ENCODE data around the gene LRRC10B. TPM values are rescaled to one million over a fixed set of nuclear protein-coding genes. Genes with fewer than 3 reads are reported as not detected.
A peak's percentile ranks its signal among the peaks of the same experiment; 100 is the strongest.

Gene LRRC10B
- total and polyA plus RNA-seq, 2 of the 8 experiments (the other 6 are each of a cell fraction or from before 2014, with no cell fraction given), result 0.47 to 0.71 TPM

DNA sequence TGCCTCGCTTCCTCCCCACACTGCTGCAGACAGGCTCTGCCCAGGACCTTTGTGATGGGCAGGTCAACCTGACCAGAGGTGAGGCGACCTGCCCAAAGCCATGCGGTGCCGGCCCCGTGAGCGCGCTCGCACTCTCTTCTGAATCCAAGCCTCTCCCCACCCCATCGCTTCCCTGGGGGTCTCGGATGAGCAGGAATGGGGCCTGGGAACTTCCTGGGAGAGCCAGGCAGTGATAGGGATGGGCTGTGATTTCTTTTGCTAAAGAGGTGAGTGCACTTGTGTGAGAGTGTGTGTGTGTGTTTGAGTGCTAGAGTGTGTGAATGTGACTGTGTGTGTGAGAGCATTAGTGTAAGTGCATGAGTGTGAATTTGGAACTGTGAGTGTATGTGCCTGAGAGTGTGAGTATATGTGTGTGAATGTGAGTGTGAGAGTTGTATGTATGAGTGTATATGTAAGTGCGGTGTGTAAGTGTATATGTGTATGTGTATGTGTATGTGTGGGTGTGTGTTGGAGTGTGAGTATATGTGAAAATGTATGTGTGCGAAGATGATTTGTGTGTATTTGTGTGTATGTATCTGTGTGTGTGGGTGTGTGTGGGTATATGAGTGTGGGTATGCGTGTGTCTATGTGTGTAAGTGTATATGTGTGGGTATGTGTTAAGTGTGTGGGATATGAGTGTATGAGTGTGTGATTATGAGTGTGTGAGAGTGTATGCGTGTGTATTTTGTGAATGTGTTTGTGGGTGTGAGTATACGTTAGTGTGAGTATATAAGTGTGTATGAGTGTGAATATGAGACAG is 11.7 kb upstream of the LRRC10B start:
- H3K27me3 ChIP-seq (replicated peaks in 1 of 4; ENCODE audit: control insufficient read depth in 3 of 4, extremely low read depth in 1 of 4, insufficient read depth in 3 of 4, low read length in 3 of 4), result peaks cover 0 to 8% (median 4%) of the 10 kb centered on the region in 4 experiments; a peak in 4 of 7 replicates
- H2BK5ac ChIP-seq (ENCODE audit: low read depth, low read length), result peak overlapping the region; percentile 13; the same call in 1 of the 2 replicates
- POLR2A ChIA-PET (ENCODE audit: partially characterized antibody), result no interaction called here
- no peak for TF ChIP-seq CHD1 (IDR thresholded peaks at IDR 0.05; ENCODE audit: low read depth, low read length)
- 0 out of 2 replicates have a peak overlapping the region, but pooled peaks have one; percentile 15 for H3K18ac ChIP-seq (ENCODE audit: extremely low read depth, low read length)
- CTCF ChIA-PET (ENCODE audit: partially characterized antibody), result interaction anchor here (1.1 to 57.8 kb wide), 2 partner anchors 21 to 50 kb away, joined by 4 to 2106 read pairs; partner anchors contain the start of gene LRRC10B
- no peak for FAIRE-seq
- no peaks in the 10 kb centered on the region for H3K79me2 ChIP-seq (ENCODE audit: control insufficient read depth in 1 of 2, insufficient read depth in 2 of 2, low read length in 2 of 2)
- no peaks in the 10 kb centered on the region for H3K36me3 ChIP-seq (ENCODE audit: control insufficient read depth in 2 of 4, insufficient read depth in 4 of 4, low read length in 3 of 4)
- peaks cover 0 to 9% of the 10 kb centered on the region in 2 experiments for H4K20me1 ChIP-seq (replicated peaks in 1 of 2; ENCODE audit: control insufficient read depth in 1 of 2, insufficient read depth in 2 of 2, low read length in 2 of 2)
- peak overlapping the region; percentile 91 for H2BK20ac ChIP-seq (ENCODE audit: low read length)
- H3K4me1 ChIP-seq (replicated peaks in 1 of 4; ENCODE audit: control insufficient read depth in 3 of 4, insufficient read depth in 4 of 4, low read length in 3 of 4), result peaks cover 0 to 9% (median 6%) of the 10 kb centered on the region in 4 experiments; a peak in 5 of 7 replicates
- H3K9me3 ChIP-seq (ENCODE audit: insufficient read depth in 2 of 2, low read depth in 1 of 2, low read length in 1 of 2), result no peaks in the 10 kb centered on the region
- H3K14ac ChIP-seq (ENCODE audit: insufficient read length), result no peak overlapping the region
- peak overlapping the region; percentile 45 for H4K91ac ChIP-seq (replicated peaks; ENCODE audit: insufficient read length, low read length)
- peak overlapping the region; percentile 60; the same call in 1 of the 2 replicates for H2BK12ac ChIP-seq (ENCODE audit: low read depth, low read length)
- peaks cover 12% of the 10 kb centered on the region; the same call in 1 of the 2 replicates for H3K23me2 ChIP-seq (ENCODE audit: low read depth, low read length)
- H4K8ac ChIP-seq (ENCODE audit: extremely low read depth, insufficient read depth, low read length), result no peak overlapping the region
- H3K4me2 ChIP-seq (ENCODE audit: insufficient read depth in 1 of 2, low read depth in 2 of 2, low read length in 2 of 2), result no peak overlapping the region
- H3K4ac ChIP-seq (replicated peaks; ENCODE audit: insufficient read length, low read depth, low read length), result peak overlapping the region; percentile 78
- no peak overlapping the region for H3K23ac ChIP-seq (ENCODE audit: insufficient read length)
- no peak overlapping the region for H2BK120ac ChIP-seq (replicated peaks; ENCODE audit: low read depth, low read length)
- H3K9ac ChIP-seq (replicated peaks in 1 of 4; ENCODE audit: extremely low read depth in 1 of 4, low read depth in 3 of 4, low read length in 3 of 4), result no peak overlapping the region
- 88 to 100% methylated on average over 5 to 13 of the region's 15 CpGs for WGBS, 2 experiments (ENCODE audit: extremely low coverage in 1 of 2, insufficient coverage in 1 of 2, insufficient read length in 1 of 2, insufficient replicate concordance in 2 of 2, low coverage in 1 of 2, low lambda C conversion rate in 2 of 2, missing lambda C conversion rate in 1 of 2)
- no peak for DNase-seq (ENCODE audit: low read depth in 1 of 2, low spot score in 2 of 2)
- H2AFZ ChIP-seq (ENCODE audit: low read length), result no peak overlapping the region
- no peak overlapping the region for H3K4me3 ChIP-seq (ENCODE audit: extremely low read depth in 1 of 4, insufficient read depth in 2 of 4, low read depth in 3 of 4, low read length in 4 of 4)
- H3K27ac ChIP-seq (ENCODE audit: low read depth, low read length), result no peak overlapping the region
- no peak overlapping the region for H4K5ac ChIP-seq (ENCODE audit: insufficient read length, low read depth, low read length)
- H2BK15ac ChIP-seq (ENCODE audit: low read length), result peak overlapping the region; percentile 97; the same call in 1 of the 2 replicates
- H3K79me1 ChIP-seq (ENCODE audit: low read depth, low read length), result no peaks in the 10 kb centered on the region
- peak overlapping the region; percentile 97 for H3K56ac ChIP-seq (replicated peaks; ENCODE audit: insufficient read length, low read depth, low read length)
- H2AK5ac ChIP-seq (ENCODE audit: low read depth, low read length), result peak overlapping the region; percentile 65
